HG03571 (cell line): ENCODE measurements around the gene GSG1L.

Experiments
- ATAC-seq: cut with Tn5 transposase; IDR thresholded peaks from one replicate; pipeline ENCODE4 v1.9.1; 2021; ENCODE audit not compliant: unreplicated experiment

The GSG1L gene

GRCh38 chr16:27764869-27765675, 298.4 kb downstream of the GSG1L start:
- ATAC-seq = no peak

GRCh38 chr16:27764427-27764826, 299.1 kb downstream of the GSG1L start:
- ATAC-seq = no peak

GRCh38 chr16:27762441-27762840, 301.1 kb downstream of the GSG1L start:
- no peak for ATAC-seq

GRCh38 chr16:27761816-27762215, 301.7 kb downstream of the GSG1L start:
- ATAC-seq = no peak

- ATAC-seq = no peak
Measured at GRCh38 chr16:27760789-27761176, 302.7 kb downstream of the GSG1L start.

- ATAC-seq = no peak
Measured at GRCh38 chr16:27759967-27760788, 303.3 kb downstream of the GSG1L start.

GRCh38 chr16:27759301-27759871, 304.1 kb downstream of the GSG1L start:
- no peak for ATAC-seq

GRCh38 chr16:27758544-27758943, 305.0 kb downstream of the GSG1L start:
- no peak for ATAC-seq

- no peak for ATAC-seq
Measured at GRCh38 chr16:27756206-27756970, 307.1 kb downstream of the GSG1L start.

GRCh38 chr16:27754788-27755690, 308.5 kb downstream of the GSG1L start:
- ATAC-seq = no peak

- no peak for ATAC-seq
Measured at GRCh38 chr16:27753563-27753962, 310.0 kb downstream of the GSG1L start.

- no peak for ATAC-seq
Measured at GRCh38 chr16:27752241-27752640, 311.3 kb downstream of the GSG1L start.

- ATAC-seq = no peak
Measured at GRCh38 chr16:27751676-27752075, 311.8 kb downstream of the GSG1L start.

GRCh38 chr16:27751233-27751632, 312.3 kb downstream of the GSG1L start:
- no peak for ATAC-seq

GRCh38 chr16:27749946-27750345, 313.6 kb downstream of the GSG1L start:
- no peak for ATAC-seq

- no peak for ATAC-seq
Measured at GRCh38 chr16:27749547-27749875, 314.0 kb downstream of the GSG1L start.

GRCh38 chr16:27748868-27749546, 314.5 kb downstream of the GSG1L start:
- no peak for ATAC-seq

GRCh38 chr16:27747946-27748345, 315.6 kb downstream of the GSG1L start:
- ATAC-seq = no peak

- ATAC-seq = no peak
Measured at GRCh38 chr16:27746076-27746855, 317.2 kb downstream of the GSG1L start.
